GM23338 (cell line): ENCODE measurements around the gene RBFOX1. TPM values are rescaled to one million over a fixed set of nuclear protein-coding genes. Genes with fewer than 3 reads are reported as not detected.

Experiments used
- ATAC-seq: fragments of 200-7000 bp; cut with Tn5 transposase; 3 replicates; pipeline ENCODE4 v1.9.1; 2020
- DNase-seq: peaks from one replicate; pipeline ENCODE4 v3.0.0-alpha.2; 2015; ENCODE audit warnings: low spot score
- H2AFZ ChIP-seq: fragments of 200-600 bp; sonication (generic); 2 replicates; pipeline ENCODE4 v1.8.0; 2016; ENCODE audit warnings: antibody characterized with exemption, mild to moderate bottlenecking, moderate library complexity
- H3F3A ChIP-seq: fragments of 200-600 bp; sonication (generic); replicated peaks from 2 replicates; pipeline ENCODE4 v1.8.0; 2017; ENCODE audit warnings: antibody characterized with exemption, mixed run types, low read depth
- H3K27ac ChIP-seq: fragments of 200-600 bp; sonication (generic); 2 replicates; pipeline ENCODE4 v1.6.1; 2016; ENCODE audit warnings: low read depth
- H3K27me3 ChIP-seq: fragments of 200-600 bp; sonication (generic); 2 replicates; pipeline ENCODE4 v1.8.0; 2016; ENCODE audit warnings: mild to moderate bottlenecking, mixed run types, moderate library complexity; ENCODE audit not compliant: insufficient read depth
- H3K36me3 ChIP-seq: fragments of 200-600 bp; sonication (generic); 2 replicates; pipeline ENCODE4 v1.8.0; 2016; ENCODE audit warnings: mild to moderate bottlenecking; ENCODE audit not compliant: insufficient read depth
- H3K4me1 ChIP-seq: fragments of 200-600 bp; sonication (generic); 2 replicates; pipeline ENCODE4 v1.8.0; 2016; ENCODE audit warnings: mild to moderate bottlenecking, moderate library complexity; ENCODE audit not compliant: insufficient read depth
- H3K4me2 ChIP-seq: fragments of 200-600 bp; sonication (generic); 2 replicates; pipeline ENCODE4 v1.7.1; 2017; ENCODE audit warnings: mixed run types
- H3K4me3 ChIP-seq: fragments of 200-600 bp; sonication (generic); 2 replicates; pipeline ENCODE4 v1.6.1; 2016; ENCODE audit warnings: mixed run types
- H3K79me2 ChIP-seq: fragments of 200-600 bp; sonication (generic); replicated peaks from 2 replicates; pipeline ENCODE4 v1.8.0; 2017; ENCODE audit warnings: mild to moderate bottlenecking; ENCODE audit not compliant: insufficient read depth
- H3K9me2 ChIP-seq: fragments of 200-600 bp; sonication (generic); 2 replicates; pipeline ENCODE4 v1.8.0; 2017; ENCODE audit not compliant: insufficient read depth
- H4K20me1 ChIP-seq: fragments of 200-600 bp; sonication (generic); replicated peaks from 2 replicates; pipeline ENCODE4 v1.8.0; 2017; ENCODE audit warnings: mild to moderate bottlenecking; ENCODE audit not compliant: insufficient read depth
- H3K27ac Mint-ChIP-seq: 2 replicates; pipeline ENCODE4 v1.8.0; 2020; ENCODE audit warnings: inconsistent platforms, mild to moderate bottlenecking, moderate library complexity, mixed read lengths
- H3K27me3 Mint-ChIP-seq: 3 replicates; pipeline ENCODE4 v1.8.0; 2022; ENCODE audit warnings: low read depth, mild to moderate bottlenecking, moderate library complexity, mixed read lengths, inconsistent platforms; ENCODE audit not compliant: insufficient read depth, poor library complexity
- H3K36me3 Mint-ChIP-seq: 3 replicates; pipeline ENCODE4 v1.8.0; 2021; ENCODE audit warnings: low read depth, mild to moderate bottlenecking, inconsistent platforms, moderate library complexity, mixed read lengths
- H3K4me1 Mint-ChIP-seq: 3 replicates; pipeline ENCODE4 v1.8.0; 2020; ENCODE audit warnings: mild to moderate bottlenecking, inconsistent platforms, mixed read lengths
- H3K4me3 Mint-ChIP-seq: 3 replicates; pipeline ENCODE4 v1.8.0; 2021; ENCODE audit warnings: moderate library complexity, mild to moderate bottlenecking, inconsistent platforms, mixed read lengths
- H3K9me3 Mint-ChIP-seq: 3 replicates; pipeline ENCODE4 v1.8.0; 2020; ENCODE audit warnings: moderate library complexity, mild to moderate bottlenecking, inconsistent platforms, mixed read lengths
- CREB1 ChIP-seq: fragments of 250-450 bp; sonication (Bioruptor Pico); IDR thresholded peaks from 2 replicates; pipeline ENCODE4 v1.5.0; 2020; ENCODE audit warnings: low read depth, mild to moderate bottlenecking, moderate library complexity
- EZH2 ChIP-seq: fragments of 200-600 bp; sonication (generic); IDR thresholded peaks from one replicate; pipeline ENCODE4 v1.8.0; 2017; ENCODE audit warnings: antibody characterized with exemption, mild to moderate bottlenecking, low read depth; ENCODE audit not compliant: unreplicated experiment
- EZH2phosphoT487 ChIP-seq: fragments of 200-600 bp; sonication (generic); IDR thresholded peaks from one replicate; pipeline ENCODE4 v1.8.1; 2018; ENCODE audit warnings: antibody characterized with exemption; ENCODE audit not compliant: unreplicated experiment
- JUNB ChIP-seq: IDR thresholded peaks from one replicate; pipeline ENCODE4 v1.6.1; 2016; ENCODE audit warnings: antibody characterized with exemption; ENCODE audit not compliant: unreplicated experiment
- NANOG ChIP-seq: IDR thresholded peaks from 2 replicates; pipeline ENCODE4 v1.6.1; 2016; ENCODE audit warnings: antibody characterized with exemption, borderline replicate concordance
- POLR2AphosphoS5 ChIP-seq: IDR thresholded peaks from 2 replicates; pipeline ENCODE4 v1.6.1; 2016; ENCODE audit warnings: antibody characterized with exemption, low read depth
- ZNF114 ChIP-seq: fragments of 250-450 bp; sonication (Bioruptor Pico); IDR thresholded peaks from 2 replicates; pipeline ENCODE4 v1.5.0; 2020; ENCODE audit warnings: mild to moderate bottlenecking, moderate library complexity
- ZNF331 ChIP-seq: fragments of 250-450 bp; sonication (Bioruptor Pico); IDR thresholded peaks from 2 replicates; pipeline ENCODE4 v1.5.0; 2020; ENCODE audit warnings: low read depth, mild to moderate bottlenecking, moderate library complexity
- ZNF462 ChIP-seq: fragments of 250-450 bp; sonication (Bioruptor Pico); IDR thresholded peaks from 2 replicates; pipeline ENCODE4 v1.5.0; 2020; ENCODE audit warnings: mild to moderate bottlenecking, moderate library complexity
- polyA plus RNA-seq: library from polyadenylated mRNA; unstranded; fragments of >200 nt; fragmentation: Nextera tagmentation; extraction: Ambion mirVana; gene quantifications from 2 replicates; pipeline ENCODE4 v1.2.1, GENCODE V29; 2016
- total RNA-seq: library from RNA; depleted of rRNA; stranded (reverse); fragments of >200 nt; shearing (Covaris generic); gene quantifications from 2 replicates; pipeline ENCODE4 v1.2.3, GENCODE V29; 2014
- TF ChIP-seq, protein P1 (sequence below): IDR thresholded peaks from 2 replicates; pipeline ENCODE4 v1.6.1; 2016; ENCODE audit warnings: antibody characterized with exemption
- TF ChIP-seq, protein P2 (sequence below), 2 experiments: fragments of 200-600 bp in 1 of 2; sonication (generic) in 1 of 2; conservative IDR thresholded peaks; 2 replicates each; pipeline versions ENCODE4 v1.5.1 to v1.6.1; 2016 to 2017; ENCODE audit warnings: antibody characterized with exemption in 2 of 2, low read depth in 2 of 2, mild to moderate bottlenecking in 2 of 2, moderate library complexity in 1 of 2

Gene RBFOX1
- total and polyA plus RNA-seq, 2 experiments from 2014 or later = 2.5 to 3.6 TPM

- TF ChIP-seq, protein P1, sequence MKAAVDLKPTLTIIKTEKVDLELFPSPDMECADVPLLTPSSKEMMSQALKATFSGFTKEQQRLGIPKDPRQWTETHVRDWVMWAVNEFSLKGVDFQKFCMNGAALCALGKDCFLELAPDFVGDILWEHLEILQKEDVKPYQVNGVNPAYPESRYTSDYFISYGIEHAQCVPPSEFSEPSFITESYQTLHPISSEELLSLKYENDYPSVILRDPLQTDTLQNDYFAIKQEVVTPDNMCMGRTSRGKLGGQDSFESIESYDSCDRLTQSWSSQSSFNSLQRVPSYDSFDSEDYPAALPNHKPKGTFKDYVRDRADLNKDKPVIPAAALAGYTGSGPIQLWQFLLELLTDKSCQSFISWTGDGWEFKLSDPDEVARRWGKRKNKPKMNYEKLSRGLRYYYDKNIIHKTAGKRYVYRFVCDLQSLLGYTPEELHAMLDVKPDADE = no peak
- TF ChIP-seq ZNF331 (CRISPR knock-in tag) (no peak), NANOG (no peak), EZH2phosphoT487 (no peak)
Observed at GRCh38 chr16:7748522-7748921, 415.9 kb downstream of the RBFOX1 start (continued).

GRCh38 chr16:7755347-7755882 lies 422.8 kb downstream of the RBFOX1 start:
- Mint-ChIP-seq H3K27ac (no peak overlapping the region), H3K36me3 (no peaks in the 10 kb centered on the region), H3K9me3 (no peaks in the 10 kb centered on the region), H3K4me1 (peaks cover 32% of the 10 kb centered on the region), H3K27me3 (peaks cover 5% of the 10 kb centered on the region), H3K4me3 (no peak overlapping the region)
- Histone ChIP-seq H3K27ac (no peak overlapping the region), H3K4me1 (no peaks in the 10 kb centered on the region), H3K36me3 (no peaks in the 10 kb centered on the region), H3K9me2 (peaks cover 7% of the 10 kb centered on the region; the same call in 1 of the 2 replicates), H3K4me3 (no peak overlapping the region), H3K79me2 (no peaks in the 10 kb centered on the region), H3K4me2 (no peak overlapping the region), H4K20me1 (no peaks in the 10 kb centered on the region), H3F3A (no peaks in the 10 kb centered on the region), H3K27me3 (no peaks in the 10 kb centered on the region), H2AFZ (no peak overlapping the region)
- DNase-seq = no peak
- TF ChIP-seq NANOG = no peak
- TF ChIP-seq, protein P2, sequence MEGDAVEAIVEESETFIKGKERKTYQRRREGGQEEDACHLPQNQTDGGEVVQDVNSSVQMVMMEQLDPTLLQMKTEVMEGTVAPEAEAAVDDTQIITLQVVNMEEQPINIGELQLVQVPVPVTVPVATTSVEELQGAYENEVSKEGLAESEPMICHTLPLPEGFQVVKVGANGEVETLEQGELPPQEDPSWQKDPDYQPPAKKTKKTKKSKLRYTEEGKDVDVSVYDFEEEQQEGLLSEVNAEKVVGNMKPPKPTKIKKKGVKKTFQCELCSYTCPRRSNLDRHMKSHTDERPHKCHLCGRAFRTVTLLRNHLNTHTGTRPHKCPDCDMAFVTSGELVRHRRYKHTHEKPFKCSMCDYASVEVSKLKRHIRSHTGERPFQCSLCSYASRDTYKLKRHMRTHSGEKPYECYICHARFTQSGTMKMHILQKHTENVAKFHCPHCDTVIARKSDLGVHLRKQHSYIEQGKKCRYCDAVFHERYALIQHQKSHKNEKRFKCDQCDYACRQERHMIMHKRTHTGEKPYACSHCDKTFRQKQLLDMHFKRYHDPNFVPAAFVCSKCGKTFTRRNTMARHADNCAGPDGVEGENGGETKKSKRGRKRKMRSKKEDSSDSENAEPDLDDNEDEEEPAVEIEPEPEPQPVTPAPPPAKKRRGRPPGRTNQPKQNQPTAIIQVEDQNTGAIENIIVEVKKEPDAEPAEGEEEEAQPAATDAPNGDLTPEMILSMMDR (conservative IDR thresholded peaks at IDR 0.05; ENCODE audit: low read depth in 2 of 2) = no peak
- TF ChIP-seq, protein P1 = no peak
- TF ChIP-seq CREB1 (CRISPR knock-in tag) = no peak
- TF ChIP-seq EZH2phosphoT487 = no peak
- TF ChIP-seq EZH2 = no peak
- TF ChIP-seq ZNF331 (CRISPR knock-in tag) = no peak
- no peak for TF ChIP-seq ZNF462 (CRISPR knock-in tag)
- TF ChIP-seq JUNB = no peak
- no peak for TF ChIP-seq POLR2AphosphoS5
- no peak for TF ChIP-seq ZNF114
- no peak for ATAC-seq
